ENCODE data around the gene CACNA2D1.

Gene CACNA2D1

GRCh38 chr7:82164410-82164809 is 279.2 kb downstream of the CACNA2D1 start:
- no peak for TF ChIP-seq CTCF (conservative IDR thresholded peaks at IDR 0.05; ENCODE audit: low read depth)
- no peak overlapping the region for H3K27ac ChIP-seq
- no peak for DNase-seq (ENCODE audit: low spot score)
- CTCF ChIA-PET, result interaction anchor here (0.6 to 1.2 kb wide), 3 partner anchors 14 to 70 kb away, joined by 3 to 7 read pairs (median 4); no protein-coding TSS in a partner anchor
- POLR2A ChIA-PET (ENCODE audit: low non-redundant PET), result no interaction called here

GRCh38 chr7:82163586-82163985 is 280.0 kb downstream of the CACNA2D1 start:
- H3K27ac ChIP-seq, result no peak overlapping the region
- POLR2A ChIA-PET (ENCODE audit: low non-redundant PET), result no interaction called here
- CTCF ChIA-PET, result no interaction called here
- no peak for TF ChIP-seq CTCF (conservative IDR thresholded peaks at IDR 0.05; ENCODE audit: low read depth)
- no peak for DNase-seq (ENCODE audit: low spot score)

- no peak for TF ChIP-seq CTCF (conservative IDR thresholded peaks at IDR 0.05; ENCODE audit: low read depth)
- H3K27ac ChIP-seq, result no peak overlapping the region
- ChIA-PET POLR2A (ENCODE audit: low non-redundant PET) (no interaction called here), CTCF (interaction anchor here (0.5 to 0.7 kb wide), 2 partner anchors 10 to 199 kb away, joined by 4 to 5 read pairs; no protein-coding TSS in a partner anchor)
- no peak for DNase-seq (ENCODE audit: low spot score)
Measured at GRCh38 chr7:82162289-82162688, 281.3 kb downstream of the CACNA2D1 start.

- ChIA-PET CTCF (interaction anchor here (0.6 kb wide), 1 partner anchor 256 kb away, joined by 3 read pairs; no protein-coding TSS in a partner anchor), POLR2A (ENCODE audit: low non-redundant PET) (no interaction called here)
- DNase-seq (ENCODE audit: low spot score), result no peak
- H3K27ac ChIP-seq, result no peak overlapping the region
- no peak for TF ChIP-seq CTCF (conservative IDR thresholded peaks at IDR 0.05; ENCODE audit: low read depth)
Measured at GRCh38 chr7:82158327-82158726, 285.2 kb downstream of the CACNA2D1 start.

DNA sequence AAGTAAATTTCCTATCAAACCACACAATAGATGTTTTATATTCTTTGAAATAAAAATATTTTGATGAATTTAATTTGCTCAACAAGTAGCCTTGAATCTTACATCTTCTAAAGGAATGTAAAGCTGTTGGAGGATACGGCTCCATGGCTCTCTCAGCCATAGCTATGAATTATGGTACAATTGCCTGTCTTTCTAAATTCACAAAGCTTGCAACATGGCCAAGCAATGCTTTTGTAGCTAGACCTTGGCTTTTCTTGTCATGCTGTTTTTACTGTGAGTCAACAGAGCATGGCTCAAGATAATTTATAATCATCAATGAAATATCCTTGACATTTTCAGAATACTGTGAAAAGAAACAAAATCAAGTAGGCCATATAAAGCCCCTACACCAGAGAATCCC is 286.7 kb downstream of the CACNA2D1 start:
- CTCF ChIA-PET, result no interaction called here
- no peak for DNase-seq (ENCODE audit: low spot score)
- TF ChIP-seq CTCF (conservative IDR thresholded peaks at IDR 0.05; ENCODE audit: low read depth), result no peak
- no peak overlapping the region for H3K27ac ChIP-seq
- POLR2A ChIA-PET (ENCODE audit: low non-redundant PET), result no interaction called here

GRCh38 chr7:82156168-82156567 is 287.4 kb downstream of the CACNA2D1 start:
- ChIA-PET POLR2A (ENCODE audit: low non-redundant PET) (no interaction called here), CTCF (interaction anchor here (0.7 kb wide), 1 partner anchor 15 kb away, joined by 3 read pairs; no protein-coding TSS in a partner anchor)
- no peak overlapping the region for H3K27ac ChIP-seq
- no peak for DNase-seq (ENCODE audit: low spot score)
- no peak for TF ChIP-seq CTCF (conservative IDR thresholded peaks at IDR 0.05; ENCODE audit: low read depth)

- DNase-seq (ENCODE audit: low spot score), result no peak
- TF ChIP-seq CTCF (conservative IDR thresholded peaks at IDR 0.05; ENCODE audit: low read depth), result no peak
- ChIA-PET POLR2A (ENCODE audit: low non-redundant PET) (no interaction called here), CTCF (no interaction called here)
- H3K27ac ChIP-seq, result no peak overlapping the region
Measured at GRCh38 chr7:82154728-82155127, 288.8 kb downstream of the CACNA2D1 start.
